Stimulated activated CD8-positive, alpha-beta memory T cell treated with anti-CD3 and anti-CD28 coated beads, Interleukin-4, amount 100 ng/mL, for 1 hour (primary cell): ENCODE data around the gene KRTAP10-1.
"Not testable (repeated sequence)": the region's sequence is repeated elsewhere in the genome, so short reads cannot be mapped to it uniquely, and the experiment has no call there.

ENCODE experiments used
- DNase-seq, 2 donors: peaks; one replicate each; pipeline ENCODE4 v3.0.0-alpha.2; 2020; ENCODE audit warnings: low read depth in 2 of 2, low spot score in 1 of 2

KRTAP10-1 gene

DNA sequence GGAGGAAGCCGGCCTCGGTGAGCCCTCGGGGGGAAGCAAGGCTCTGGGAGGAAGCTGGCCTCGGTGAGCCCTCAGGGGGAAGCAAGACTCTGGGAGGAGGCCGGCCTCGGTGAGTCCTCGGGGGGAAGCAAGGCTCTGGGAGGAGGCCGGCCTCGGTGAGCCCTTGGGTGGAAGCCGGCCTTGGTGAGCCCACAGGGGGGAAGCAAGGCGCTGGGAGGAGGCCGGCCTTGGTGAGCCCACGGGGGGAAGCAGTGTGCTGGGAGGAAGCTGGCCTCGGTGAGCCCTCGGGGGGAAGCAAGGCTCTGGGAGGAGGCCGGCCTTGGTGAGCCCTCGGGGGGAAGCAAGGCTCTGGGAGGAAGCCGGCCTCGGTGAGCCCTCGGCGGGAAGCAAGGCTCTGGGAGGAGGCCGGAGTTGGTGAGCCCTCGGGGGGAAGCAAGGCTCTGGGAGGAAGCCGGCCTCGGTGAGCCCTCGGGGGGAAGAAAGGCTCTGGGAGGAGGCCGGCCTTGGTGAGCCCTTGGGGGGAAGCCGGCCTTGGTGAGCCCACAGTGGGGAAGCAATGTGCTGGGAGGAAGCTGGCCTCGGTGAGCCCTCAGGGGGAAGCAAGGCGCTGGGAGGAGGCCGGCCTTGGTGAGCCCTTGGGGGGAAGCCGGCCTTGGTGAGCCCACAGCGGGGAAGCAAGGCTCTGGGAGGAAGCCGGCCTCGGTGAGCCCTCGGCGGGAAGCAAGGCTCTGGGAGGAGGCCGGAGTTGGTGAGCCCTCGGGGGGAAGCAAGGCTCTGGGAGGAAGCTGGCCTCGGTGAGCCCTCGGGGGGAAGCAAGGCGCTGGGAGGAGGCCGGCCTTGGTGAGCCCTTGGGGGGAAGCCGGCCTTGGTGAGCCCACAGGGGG is 36.7 kb downstream of the KRTAP10-1 start:
- not testable (repeated sequence) for DNase-seq

DNA sequence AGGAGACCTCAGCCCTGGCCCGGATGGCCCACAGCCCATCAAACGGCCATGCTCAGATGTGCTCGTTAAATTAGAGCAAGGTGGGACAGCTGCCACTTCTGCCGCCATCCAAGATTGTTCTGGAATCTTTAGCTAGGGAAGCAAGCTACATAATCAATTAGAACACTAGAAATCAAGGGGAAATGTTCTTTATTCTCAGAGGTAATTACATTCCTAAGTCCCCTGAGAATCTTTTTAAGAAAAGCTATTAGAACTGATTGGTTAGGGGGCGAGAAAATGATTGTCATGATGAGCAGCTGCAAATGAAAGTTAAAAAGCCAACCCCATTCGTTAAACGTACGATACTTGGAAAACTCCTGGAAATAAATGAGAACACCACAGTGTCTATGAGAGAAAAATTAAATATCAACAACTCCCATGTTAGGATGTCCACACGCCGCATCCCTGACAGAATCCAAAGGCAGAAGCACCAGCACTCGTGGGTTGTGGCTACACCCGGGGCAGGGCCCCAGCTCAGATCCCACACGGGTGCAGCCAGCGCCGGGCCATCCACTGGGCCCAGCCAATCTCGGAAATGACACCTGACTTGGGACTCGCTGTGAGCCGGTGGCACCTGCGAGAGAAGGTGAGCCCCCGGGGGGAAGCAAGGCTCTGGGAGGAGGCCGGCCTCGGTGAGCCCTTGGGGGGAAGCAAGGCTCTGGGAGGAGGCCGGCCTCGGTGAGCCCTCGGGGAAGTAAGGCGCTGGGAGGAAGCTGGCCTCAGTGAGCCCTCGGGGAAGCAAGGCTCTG is 37.6 kb downstream of the KRTAP10-1 start:
- no peak for DNase-seq

DNA sequence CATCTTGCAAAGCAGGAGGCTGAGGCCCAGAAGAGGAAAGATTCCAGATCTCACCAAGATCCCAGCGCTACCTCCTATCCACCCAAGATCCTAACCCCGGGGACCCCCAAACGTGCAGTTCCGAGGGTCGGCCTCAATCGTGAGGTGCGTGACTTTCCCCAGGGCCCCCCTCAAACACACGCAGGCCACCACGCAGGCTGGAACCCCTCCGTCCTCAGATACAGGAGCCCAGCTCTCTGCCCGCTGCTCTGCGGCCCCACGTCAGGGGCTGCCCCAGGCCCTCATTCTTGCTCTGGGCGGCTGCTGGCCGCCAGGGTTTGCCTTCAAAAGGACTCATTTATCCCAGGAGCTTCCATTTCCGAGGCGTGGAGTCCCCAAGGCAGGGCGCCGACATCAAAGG is 39.9 kb downstream of the KRTAP10-1 start:
- DNase-seq, result no peak

DNA sequence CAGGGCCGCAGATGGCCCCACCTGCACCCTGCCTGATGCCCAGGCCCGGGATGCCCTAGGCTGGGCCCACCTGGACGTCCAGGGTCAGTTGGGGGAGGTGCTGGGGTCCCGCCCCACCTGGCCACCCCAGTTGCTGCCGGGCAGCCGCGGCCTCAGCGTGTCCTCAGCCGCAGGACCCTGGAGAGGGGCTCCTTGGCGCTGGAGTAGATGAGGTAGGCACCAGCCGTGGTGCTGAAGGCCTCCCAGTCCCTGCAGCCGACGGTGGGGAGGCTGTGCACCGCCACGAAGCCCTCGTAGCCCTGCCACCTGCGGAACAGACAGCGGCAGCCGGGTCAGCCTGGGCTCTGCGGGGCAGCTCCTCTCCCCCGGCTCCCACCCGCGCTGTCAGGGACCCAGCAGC is 40.4 kb downstream of the KRTAP10-1 start:
- DNase-seq, result no peak

- DNase-seq, result no peak
Measured at GRCh38 chr21:44499211-44499560, 40.8 kb downstream of the KRTAP10-1 start.

DNA sequence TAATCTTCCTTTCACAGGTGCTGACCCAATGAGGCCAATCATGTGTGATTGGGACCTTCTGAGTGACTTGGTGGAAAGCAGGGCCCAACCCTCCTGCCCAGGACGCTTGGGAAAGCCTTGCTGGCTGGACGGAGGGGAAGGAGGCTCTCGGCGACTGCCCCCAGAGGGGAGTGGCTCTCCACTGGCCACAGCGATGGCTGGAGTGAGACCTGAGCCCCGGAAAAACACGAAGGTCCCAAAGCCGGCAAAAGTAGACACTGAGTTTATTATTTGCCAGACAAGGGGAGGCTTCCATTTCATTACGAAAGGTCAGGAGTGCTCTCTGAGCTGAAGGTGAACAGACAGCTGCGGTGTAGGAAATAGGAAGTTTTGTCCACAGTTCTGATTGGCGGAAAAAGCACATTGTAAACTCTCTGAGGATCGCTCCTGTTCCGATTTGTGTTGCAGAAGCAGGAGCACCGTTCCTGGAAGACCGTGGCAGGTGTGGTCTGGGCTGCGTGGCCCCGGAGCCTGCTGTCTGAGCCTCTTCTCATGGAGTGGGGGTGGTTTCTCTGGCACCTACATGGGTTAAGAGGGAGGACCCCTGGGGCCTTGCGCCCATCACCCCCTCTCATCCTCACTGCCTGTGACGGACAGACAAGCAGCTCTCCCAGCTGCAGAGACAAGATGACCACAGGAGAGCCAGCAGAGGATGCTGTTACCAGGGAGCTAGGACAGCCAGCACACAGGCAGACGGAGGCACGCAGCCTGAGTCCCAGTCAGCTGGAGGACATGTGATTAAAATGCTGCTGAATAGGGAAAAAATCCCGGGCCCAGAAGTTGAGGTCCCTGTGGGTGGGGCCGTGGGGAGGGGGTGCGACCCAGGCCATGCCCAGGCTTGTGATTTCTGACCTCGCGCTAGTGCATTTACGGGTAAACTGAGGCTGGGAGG is 41.5 kb downstream of the KRTAP10-1 start:
- no peak for DNase-seq

DNA sequence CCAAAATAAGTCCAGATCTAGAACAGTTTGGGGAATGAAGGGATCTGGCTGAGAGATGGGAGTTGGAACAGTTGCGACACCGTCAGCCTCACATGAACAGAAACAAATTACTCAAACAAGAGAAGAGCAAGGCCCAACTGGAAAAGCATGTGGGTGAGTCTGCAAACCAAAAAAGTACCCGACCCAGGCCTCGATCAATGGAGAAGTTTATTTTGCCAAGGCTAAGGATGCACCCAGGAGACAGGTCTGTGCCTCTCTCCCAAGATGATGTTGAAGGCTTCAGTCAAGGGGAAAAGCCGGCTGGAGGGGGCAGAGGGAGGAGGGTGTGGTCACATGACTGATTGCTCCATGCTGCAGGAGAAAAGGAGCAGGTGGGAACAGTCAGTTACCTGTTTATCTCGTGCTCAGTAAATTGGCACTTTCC is 42.3 kb downstream of the KRTAP10-1 start:
- no peak for DNase-seq

DNA sequence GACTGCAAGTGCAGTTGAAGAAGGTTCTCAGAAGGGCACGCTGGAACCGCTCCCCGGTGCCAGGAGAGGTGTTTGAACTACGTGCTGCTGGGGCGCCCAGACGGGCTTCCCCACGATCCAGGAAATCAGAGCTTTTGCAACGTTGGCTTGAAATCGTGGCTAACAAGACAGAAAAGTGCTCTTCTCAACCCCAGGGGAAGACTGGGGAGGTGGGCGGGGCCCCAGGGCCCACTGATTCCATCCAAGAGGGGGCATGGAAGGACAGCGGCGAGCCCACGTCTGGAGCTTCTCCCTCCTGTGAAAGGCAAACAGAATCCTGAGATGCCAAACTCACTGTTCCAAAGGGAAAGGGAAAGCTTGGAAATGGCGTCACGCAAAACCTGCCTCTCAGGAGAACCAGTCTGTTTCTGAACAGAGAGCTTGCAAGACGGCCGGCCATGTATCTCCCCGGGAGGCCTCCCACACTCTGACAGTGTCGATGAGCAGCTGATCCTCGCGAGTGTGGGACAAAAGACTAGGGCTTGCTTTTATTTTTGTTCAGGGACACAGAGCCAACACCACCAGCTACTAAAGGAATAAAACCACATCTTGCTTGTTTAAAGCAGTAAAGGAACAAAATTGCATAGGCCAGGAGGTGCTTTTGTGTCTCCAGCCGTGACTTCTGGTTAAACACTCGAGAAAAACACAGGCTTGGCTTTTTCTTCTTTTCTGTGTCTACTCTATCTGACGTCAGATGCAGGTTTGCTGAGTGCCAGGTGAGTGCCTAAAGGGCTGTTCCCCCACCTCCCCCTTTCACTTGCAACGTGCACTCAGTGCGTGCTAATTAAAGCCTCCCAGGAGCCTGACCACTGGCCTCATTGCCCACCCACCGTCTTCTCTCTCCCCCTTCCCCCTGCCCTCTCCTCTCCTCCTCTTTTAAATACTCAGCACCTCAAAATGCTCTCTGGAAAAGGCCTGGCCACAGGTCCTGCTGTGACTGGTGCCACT is 43.1 kb downstream of the KRTAP10-1 start:
- DNase-seq, result no peak

DNA sequence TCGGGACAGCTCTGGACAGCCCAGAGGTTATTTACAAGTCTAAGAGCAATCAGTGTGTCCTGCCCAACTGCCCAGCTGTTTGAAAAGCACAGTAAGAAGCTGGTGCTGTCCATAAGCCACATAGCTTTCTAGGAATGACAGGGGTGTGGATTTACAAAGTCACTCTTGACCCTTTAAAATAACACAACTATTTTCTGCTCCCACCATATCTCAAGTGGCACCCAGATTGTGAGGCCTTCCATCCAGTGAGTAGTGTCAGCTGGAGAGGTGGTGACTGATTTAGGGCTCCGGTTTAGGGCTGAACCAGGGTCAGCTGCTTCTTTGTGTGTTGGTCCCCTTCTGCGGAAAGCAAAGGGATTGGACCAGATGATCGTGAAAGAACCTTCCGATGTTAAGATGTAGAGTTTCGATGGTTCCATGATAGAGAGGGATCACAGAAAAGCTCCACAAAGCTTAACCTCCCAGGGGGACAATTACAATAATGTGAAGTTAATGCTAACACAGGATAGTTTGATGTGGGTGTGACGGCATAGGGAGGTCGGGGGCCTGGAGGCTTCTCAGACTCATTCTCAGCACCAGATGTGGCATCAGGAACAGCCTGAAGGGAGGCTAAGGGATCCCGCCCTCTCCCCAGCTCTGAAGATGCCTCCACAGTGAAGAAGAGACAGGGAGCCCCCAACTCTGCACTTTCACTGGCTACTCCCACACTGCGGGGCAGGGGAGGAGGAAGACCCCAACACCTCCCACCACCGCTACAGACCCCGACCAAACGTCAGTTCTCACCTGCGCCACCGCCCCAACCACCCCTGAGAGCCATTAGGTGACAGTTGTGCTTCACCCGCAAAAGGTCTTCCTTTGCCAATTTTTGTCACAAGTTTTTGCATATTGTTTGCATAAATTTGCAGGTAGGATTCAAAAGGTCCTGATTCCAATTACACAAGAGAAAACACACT is 44.1 kb downstream of the KRTAP10-1 start:
- DNase-seq, result no peak

GRCh38 chr21:44494956-44495355 is 45.0 kb downstream of the KRTAP10-1 start:
- no peak for DNase-seq

DNA sequence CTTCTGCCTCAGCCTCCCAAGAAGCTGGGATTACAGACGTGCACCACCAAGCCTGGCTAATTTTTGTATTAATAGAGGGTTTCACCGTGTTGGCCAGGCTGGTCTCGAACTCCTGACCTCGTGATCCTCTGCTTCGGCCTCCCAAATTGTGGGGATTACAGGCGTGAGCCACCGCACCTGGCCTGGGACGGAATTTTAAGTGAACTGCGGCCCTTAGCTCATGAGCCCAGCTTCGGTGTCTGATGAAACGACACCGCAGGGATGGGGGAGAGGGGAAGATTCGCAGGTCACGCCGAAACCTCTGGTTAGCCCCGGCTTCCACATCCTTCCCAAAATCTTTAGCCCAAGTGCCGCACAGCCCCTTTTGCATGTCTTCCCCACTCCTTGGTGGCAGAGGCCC is 45.6 kb downstream of the KRTAP10-1 start:
- no peak for DNase-seq

GRCh38 chr21:44492567-44493385 is 47.2 kb downstream of the KRTAP10-1 start:
- DNase-seq, result no peak

GRCh38 chr21:44490816-44491215 is 49.2 kb downstream of the KRTAP10-1 start:
- no peak for DNase-seq

GRCh38 chr21:44490405-44490804 is 49.6 kb downstream of the KRTAP10-1 start:
- DNase-seq, result no peak

- no peak for DNase-seq
Measured at GRCh38 chr21:44489962-44490361, 50.0 kb downstream of the KRTAP10-1 start.
